ENCODE measurements around the gene ART1. TPM values are rescaled to one million over a fixed set of nuclear protein-coding genes. Genes with fewer than 3 reads are reported as not detected.

ART1 gene
- total and polyA plus RNA-seq, 3 donors from 2014 or later = 0.79 TPM; not detected in 1

GRCh38 chr11:3686751-3687150, 41.8 kb downstream of the ART1 start:
- TF ChIP-seq CTCF (IDR thresholded peaks at IDR 0.05) (no peak), POLR2A (IDR thresholded peaks at IDR 0.05) (no peak)
- no peak for DNase-seq
- no peaks in the 10 kb centered on the region for H3K36me3 ChIP-seq (ENCODE audit: low read depth, missing control alignments)
- H3K27me3 ChIP-seq = no peaks in the 10 kb centered on the region
- no peak overlapping the region for H3K27ac ChIP-seq
- peaks cover 4% of the 10 kb centered on the region for H3K4me1 ChIP-seq
- no peaks in the 10 kb centered on the region for H3K9me3 ChIP-seq
- intact Hi-C loops (cut with DNase I; ENCODE audit: low total_unique reads) = no loop called here
- 72 to 89% methylated on average over 4 of the region's 4 CpGs for WGBS, 2 donors
- no peak overlapping the region for H3K4me3 ChIP-seq

- Histone ChIP-seq H3K9me3 (no peaks in the 10 kb centered on the region), H3K36me3 (ENCODE audit: low read depth, missing control alignments) (no peaks in the 10 kb centered on the region), H3K27me3 (no peaks in the 10 kb centered on the region), H3K27ac (no peak overlapping the region), H3K4me1 (no peaks in the 10 kb centered on the region), H3K4me3 (no peak overlapping the region)
- no peak for DNase-seq
- no peak for TF ChIP-seq CTCF (IDR thresholded peaks at IDR 0.05)
- TF ChIP-seq POLR2A (IDR thresholded peaks at IDR 0.05) = no peak
- intact Hi-C loops (cut with DNase I; ENCODE audit: low total_unique reads) = no loop called here
- 91% methylated on average over 2 of the region's 2 CpGs for WGBS, 2 donors
These were observed 55.5 kb downstream of the ART1 start for GRCh38 chr11:3700410-3700809.

GRCh38 chr11:3700910-3701309, 56.0 kb downstream of the ART1 start:
- intact Hi-C loops (cut with DNase I; ENCODE audit: low total_unique reads) = no loop called here
- no peak overlapping the region for H3K4me3 ChIP-seq
- H3K9me3 ChIP-seq = no peaks in the 10 kb centered on the region
- TF ChIP-seq CTCF (IDR thresholded peaks at IDR 0.05) (no peak), POLR2A (IDR thresholded peaks at IDR 0.05) (no peak)
- no peaks in the 10 kb centered on the region for H3K27me3 ChIP-seq
- no peaks in the 10 kb centered on the region for H3K36me3 ChIP-seq (ENCODE audit: low read depth, missing control alignments)
- WGBS, 2 donors = 86 to 94% methylated on average over 2 of the region's 2 CpGs
- no peak overlapping the region for H3K27ac ChIP-seq
- H3K4me1 ChIP-seq = no peaks in the 10 kb centered on the region
- no peak for DNase-seq

- DNase-seq = no peak
- no peaks in the 10 kb centered on the region for H3K9me3 ChIP-seq
- no peaks in the 10 kb centered on the region for H3K36me3 ChIP-seq (ENCODE audit: low read depth, missing control alignments)
These were observed 58.5 kb downstream of the ART1 start for GRCh38 chr11:3703383-3703782.

More at GRCh38 chr11:3703383-3703782, 58.5 kb downstream of the ART1 start:
- no peaks in the 10 kb centered on the region for H3K27me3 ChIP-seq
- H3K4me1 ChIP-seq = no peaks in the 10 kb centered on the region
- H3K4me3 ChIP-seq = no peak overlapping the region
- intact Hi-C loops (cut with DNase I; ENCODE audit: low total_unique reads) = no loop called here
- 90% methylated on average over 3 of the region's 3 CpGs for WGBS, 2 donors
- no peak overlapping the region for H3K27ac ChIP-seq
- no peak for TF ChIP-seq CTCF (IDR thresholded peaks at IDR 0.05)
- TF ChIP-seq POLR2A (IDR thresholded peaks at IDR 0.05) = no peak

All from testis (tissue), 3 donors.